Fibroblast of mammary gland (primary cell): Measurements from ENCODE around the gene INSRR.

Source experiments
- DNase-seq: peaks from one replicate; pipeline ENCODE4 v3.0.0-alpha.2; 2010; ENCODE audit warnings: low read depth
- H3K4me3 ChIP-seq: 2 replicates; pipeline ENCODE4 v1.5.1; 2011; ENCODE audit warnings: low read depth, mild to moderate bottlenecking, low read length, moderate library complexity; ENCODE audit not compliant: control insufficient read depth
- CTCF ChIP-seq: conservative IDR thresholded peaks from 2 replicates; pipeline ENCODE4 v1.5.1; 2011; ENCODE audit warnings: low read depth, low read length, inconsistent platforms; ENCODE audit not compliant: control insufficient read depth, insufficient read depth

INSRR gene

GRCh38 chr1:156844102-156844501, 14.8 kb downstream of the INSRR start:
- TF ChIP-seq CTCF = no peak

GRCh38 chr1:156842618-156843300, 16.2 kb downstream of the INSRR start:
- no peak overlapping the region for H3K4me3 ChIP-seq
- no peak for DNase-seq
- no peak for TF ChIP-seq CTCF

More at GRCh38 chr1:156844102-156844501, 14.8 kb downstream of the INSRR start:
- H3K4me3 ChIP-seq = no peak overlapping the region
- no peak for DNase-seq

- no peak for TF ChIP-seq CTCF
- no peak overlapping the region for H3K4me3 ChIP-seq
- DNase-seq = no peak
These were observed 17.5 kb downstream of the INSRR start for GRCh38 chr1:156841295-156841855.

GRCh38 chr1:156840898-156841279, 18.0 kb downstream of the INSRR start:
- no peak overlapping the region for H3K4me3 ChIP-seq

GRCh38 chr1:156840186-156840897, 18.6 kb downstream of the INSRR start:
- no peak for TF ChIP-seq CTCF
- no peak for DNase-seq
- no peak overlapping the region for H3K4me3 ChIP-seq

More at GRCh38 chr1:156840898-156841279, 18.0 kb downstream of the INSRR start:
- no peak for DNase-seq
- TF ChIP-seq CTCF = no peak

GRCh38 chr1:156839426-156840109, 19.3 kb downstream of the INSRR start:
- TF ChIP-seq CTCF = no peak
- no peak for DNase-seq
- no peak overlapping the region for H3K4me3 ChIP-seq
